ENCODE measurements around the gene CDK6. TPM values are rescaled to one million over a fixed set of nuclear protein-coding genes. Genes with fewer than 3 reads are reported as not detected.

CDK6 gene
- total RNA-seq, 1 experiment from 2014 or later, result 10.5 TPM

DNA sequence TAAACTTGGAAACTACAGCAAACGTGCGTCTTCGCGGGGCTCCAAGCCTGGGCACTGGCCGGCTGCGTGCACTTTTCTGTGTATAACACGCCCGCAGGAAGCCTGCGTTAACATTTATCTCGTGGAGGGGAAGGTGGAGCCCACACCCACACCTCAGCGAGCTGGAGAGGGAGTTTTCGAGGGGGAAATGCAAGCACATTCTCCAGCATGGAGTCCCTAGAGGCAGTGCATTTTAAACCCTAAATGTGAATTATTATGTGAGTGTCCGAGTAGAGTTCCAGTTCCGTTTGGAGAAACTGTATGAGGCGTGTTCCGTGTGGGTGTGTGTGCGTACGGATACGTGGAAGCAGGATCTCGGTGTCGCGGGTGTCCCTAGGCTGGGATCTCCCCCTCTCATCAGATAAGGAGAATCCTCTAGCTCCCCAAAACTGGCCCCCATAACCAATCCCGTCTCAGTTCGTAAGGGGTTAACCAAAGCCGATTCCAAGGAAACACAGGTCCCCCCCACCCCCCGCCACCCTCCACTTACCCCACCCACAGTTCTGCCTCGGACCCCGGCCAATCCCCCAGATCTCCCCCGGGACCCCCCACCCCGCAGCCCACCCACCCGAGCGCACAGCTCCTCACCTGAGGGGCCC lies 403 bp downstream of the CDK6 start:
- Histone ChIP-seq H3K36me3 (ENCODE audit: insufficient read depth, low read length, poor library complexity, severe bottlenecking) (no peaks in the 10 kb centered on the region), H3K4me1 (ENCODE audit: insufficient read depth, low read length, poor library complexity, severe bottlenecking) (peaks cover 5% of the 10 kb centered on the region), H3K27ac (ENCODE audit: low read depth, low read length, poor library complexity, severe bottlenecking) (no peak overlapping the region), H3K9me3 (ENCODE audit: low read depth, low read length, poor library complexity, severe bottlenecking) (no peaks in the 10 kb centered on the region), H3K4me3 (ENCODE audit: low read depth, low read length, poor library complexity, severe bottlenecking) (peak overlapping the region; percentile 83), H3K27me3 (replicated peaks; ENCODE audit: insufficient read depth, low read depth, low read length, poor library complexity) (peaks cover 42% of the 10 kb centered on the region)
- no TSS peak for BruUV-seq (replicated peaks)
- ChIA-PET POLR2A (ENCODE audit: low non-redundant PET) (no interaction called here), CTCF (interaction anchor here (0.6 kb wide), 1 partner anchor 69 kb away, joined by 6 read pairs; no protein-coding TSS in a partner anchor)
- intact Hi-C loops (cut with micrococcal nuclease; ENCODE audit: unreplicated experiment), result loop anchor here (2.0 kb wide), 1 partner anchor 219 kb away; no protein-coding TSS in a partner anchor
- DNase-seq (ENCODE audit: low spot score), result peak; percentile 26
- TF ChIP-seq, protein P1, sequence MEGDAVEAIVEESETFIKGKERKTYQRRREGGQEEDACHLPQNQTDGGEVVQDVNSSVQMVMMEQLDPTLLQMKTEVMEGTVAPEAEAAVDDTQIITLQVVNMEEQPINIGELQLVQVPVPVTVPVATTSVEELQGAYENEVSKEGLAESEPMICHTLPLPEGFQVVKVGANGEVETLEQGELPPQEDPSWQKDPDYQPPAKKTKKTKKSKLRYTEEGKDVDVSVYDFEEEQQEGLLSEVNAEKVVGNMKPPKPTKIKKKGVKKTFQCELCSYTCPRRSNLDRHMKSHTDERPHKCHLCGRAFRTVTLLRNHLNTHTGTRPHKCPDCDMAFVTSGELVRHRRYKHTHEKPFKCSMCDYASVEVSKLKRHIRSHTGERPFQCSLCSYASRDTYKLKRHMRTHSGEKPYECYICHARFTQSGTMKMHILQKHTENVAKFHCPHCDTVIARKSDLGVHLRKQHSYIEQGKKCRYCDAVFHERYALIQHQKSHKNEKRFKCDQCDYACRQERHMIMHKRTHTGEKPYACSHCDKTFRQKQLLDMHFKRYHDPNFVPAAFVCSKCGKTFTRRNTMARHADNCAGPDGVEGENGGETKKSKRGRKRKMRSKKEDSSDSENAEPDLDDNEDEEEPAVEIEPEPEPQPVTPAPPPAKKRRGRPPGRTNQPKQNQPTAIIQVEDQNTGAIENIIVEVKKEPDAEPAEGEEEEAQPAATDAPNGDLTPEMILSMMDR (conservative IDR thresholded peaks at IDR 0.05; ENCODE audit: low read depth, low read length), result no peak
- no peak for TF ChIP-seq EZH2 (IDR thresholded peaks at IDR 0.05; ENCODE audit: borderline replicate concordance, low read depth, low read length, poor library complexity, severe bottlenecking)

DNA sequence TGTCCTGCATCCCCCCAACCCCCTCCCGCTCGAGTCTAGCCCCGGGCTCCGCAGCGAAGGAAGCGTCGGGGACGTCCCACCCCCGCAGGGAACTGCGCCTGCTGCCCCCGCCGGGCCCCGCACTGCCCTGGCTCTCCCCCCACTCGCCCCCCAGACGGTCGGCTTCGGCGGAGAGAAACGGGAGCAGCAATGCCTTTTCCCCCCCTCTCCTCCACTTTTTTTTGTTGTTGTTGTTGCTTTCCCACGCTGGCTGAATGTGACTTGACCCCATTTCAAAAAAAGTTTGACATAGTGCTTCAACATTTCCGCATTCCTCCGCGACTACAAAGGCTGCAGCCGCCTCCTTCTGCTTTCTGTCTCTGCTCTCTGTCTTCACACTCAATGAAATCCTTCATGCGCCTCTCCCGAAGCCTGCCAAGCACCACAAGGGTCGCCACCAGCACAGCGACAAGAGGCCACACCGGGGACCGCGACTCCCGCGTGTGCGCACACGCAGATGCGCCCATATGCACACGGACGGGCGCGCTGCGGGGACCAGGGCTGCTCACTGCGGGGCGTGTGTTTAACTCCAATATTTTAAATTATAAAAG lies 1.0 kb downstream of the CDK6 start:
- H3K4me1 ChIP-seq (ENCODE audit: insufficient read depth, low read length, poor library complexity, severe bottlenecking), result peaks cover 5% of the 10 kb centered on the region
- H3K27ac ChIP-seq (ENCODE audit: low read depth, low read length, poor library complexity, severe bottlenecking), result no peak overlapping the region
- TF ChIP-seq, protein P1 (conservative IDR thresholded peaks at IDR 0.05; ENCODE audit: low read depth, low read length), result no peak
- TF ChIP-seq EZH2 (IDR thresholded peaks at IDR 0.05; ENCODE audit: borderline replicate concordance, low read depth, low read length, poor library complexity, severe bottlenecking), result peak; percentile 60
- intact Hi-C loops (cut with micrococcal nuclease; ENCODE audit: unreplicated experiment), result loop anchor here (2.0 kb wide), 1 partner anchor 219 kb away; no protein-coding TSS in a partner anchor
- H3K9me3 ChIP-seq (ENCODE audit: low read depth, low read length, poor library complexity, severe bottlenecking), result no peaks in the 10 kb centered on the region
- POLR2A ChIA-PET (ENCODE audit: low non-redundant PET), result no interaction called here
- CTCF ChIA-PET, result no interaction called here
- H3K4me3 ChIP-seq (ENCODE audit: low read depth, low read length, poor library complexity, severe bottlenecking), result peak overlapping the region; percentile 83
- peaks cover 36% of the 10 kb centered on the region for H3K27me3 ChIP-seq (replicated peaks; ENCODE audit: insufficient read depth, low read depth, low read length, poor library complexity)
- peak; percentile 78 for DNase-seq (ENCODE audit: low spot score)
- H3K36me3 ChIP-seq (ENCODE audit: insufficient read depth, low read length, poor library complexity, severe bottlenecking), result no peaks in the 10 kb centered on the region
- BruUV-seq (replicated peaks), result no TSS peak

DNA sequence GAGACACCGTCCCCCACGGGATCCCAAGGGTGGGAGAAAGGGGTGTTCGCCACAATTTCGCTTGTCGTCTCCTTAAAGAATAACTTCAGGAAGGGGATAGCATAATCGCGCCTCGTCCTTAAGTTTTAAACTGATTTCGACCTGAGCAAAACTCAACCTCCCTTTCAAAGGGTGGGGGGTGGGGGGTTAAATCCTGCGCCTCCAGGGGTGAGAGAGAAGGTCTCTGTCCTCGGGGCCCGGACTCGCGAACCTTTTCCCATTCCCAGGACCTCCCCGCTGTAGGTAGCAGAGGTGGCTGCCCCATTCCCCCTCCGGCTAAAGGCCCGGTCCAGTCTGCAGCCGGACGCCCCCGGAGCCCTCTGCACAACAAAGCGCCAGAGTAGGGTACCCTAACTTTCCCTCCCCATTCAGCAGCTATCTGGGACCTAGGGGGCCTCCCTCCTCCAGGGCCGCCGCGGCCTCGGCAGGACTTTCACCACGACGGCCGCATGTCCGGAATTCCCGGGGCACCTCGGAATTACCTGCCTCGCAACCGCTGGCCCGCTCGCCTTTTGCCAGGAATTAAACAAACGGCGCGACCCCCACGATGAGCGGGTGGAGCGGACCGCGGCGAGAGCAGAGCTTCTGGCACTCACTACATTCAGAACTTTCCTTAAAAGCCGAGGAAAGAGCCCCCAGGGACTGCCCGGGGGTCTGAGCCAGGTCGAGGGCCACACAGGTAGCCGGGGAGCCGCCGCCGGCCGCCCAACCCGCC lies 1.7 kb downstream of the CDK6 start:
- Histone ChIP-seq H3K27me3 (replicated peaks; ENCODE audit: insufficient read depth, low read depth, low read length, poor library complexity) (peaks cover 29% of the 10 kb centered on the region), H3K27ac (ENCODE audit: low read depth, low read length, poor library complexity, severe bottlenecking) (peak overlapping the region; percentile 29), H3K36me3 (ENCODE audit: insufficient read depth, low read length, poor library complexity, severe bottlenecking) (no peaks in the 10 kb centered on the region), H3K4me3 (ENCODE audit: low read depth, low read length, poor library complexity, severe bottlenecking) (peak overlapping the region; percentile 83), H3K4me1 (ENCODE audit: insufficient read depth, low read length, poor library complexity, severe bottlenecking) (peaks cover 5% of the 10 kb centered on the region), H3K9me3 (ENCODE audit: low read depth, low read length, poor library complexity, severe bottlenecking) (no peaks in the 10 kb centered on the region)
- no peak for TF ChIP-seq EZH2 (IDR thresholded peaks at IDR 0.05; ENCODE audit: borderline replicate concordance, low read depth, low read length, poor library complexity, severe bottlenecking)
- CTCF ChIA-PET, result no interaction called here
- BruUV-seq (replicated peaks), result no TSS peak
- intact Hi-C loops (cut with micrococcal nuclease; ENCODE audit: unreplicated experiment), result loop anchor here (2.0 to 5.0 kb wide), 2 partner anchors 117 to 220 kb away; no protein-coding TSS in a partner anchor
- POLR2A ChIA-PET (ENCODE audit: low non-redundant PET), result no interaction called here
- DNase-seq (ENCODE audit: low spot score), result no peak

All from A673 (cell line).